OCI-LY7 (cell line): ENCODE results near the gene DMAC2.

ENCODE experiments used
- EZH2phosphoT487 ChIP-seq: fragments of 200-600 bp; sonication (generic); IDR thresholded peaks from 2 replicates; pipeline ENCODE4 v1.6.1; 2018; ENCODE audit warnings: low read depth, borderline replicate concordance, mild to moderate bottlenecking, mixed run types, antibody characterized with exemption, low read length, moderate library complexity, mixed read lengths
- TF ChIP-seq, protein P1 (sequence below): fragments of 200-600 bp; sonication (generic); conservative IDR thresholded peaks from 2 replicates; pipeline ENCODE4 v1.5.1; 2014; ENCODE audit warnings: mild to moderate bottlenecking, antibody characterized with exemption, low read length, moderate library complexity, mixed read lengths

DNA sequence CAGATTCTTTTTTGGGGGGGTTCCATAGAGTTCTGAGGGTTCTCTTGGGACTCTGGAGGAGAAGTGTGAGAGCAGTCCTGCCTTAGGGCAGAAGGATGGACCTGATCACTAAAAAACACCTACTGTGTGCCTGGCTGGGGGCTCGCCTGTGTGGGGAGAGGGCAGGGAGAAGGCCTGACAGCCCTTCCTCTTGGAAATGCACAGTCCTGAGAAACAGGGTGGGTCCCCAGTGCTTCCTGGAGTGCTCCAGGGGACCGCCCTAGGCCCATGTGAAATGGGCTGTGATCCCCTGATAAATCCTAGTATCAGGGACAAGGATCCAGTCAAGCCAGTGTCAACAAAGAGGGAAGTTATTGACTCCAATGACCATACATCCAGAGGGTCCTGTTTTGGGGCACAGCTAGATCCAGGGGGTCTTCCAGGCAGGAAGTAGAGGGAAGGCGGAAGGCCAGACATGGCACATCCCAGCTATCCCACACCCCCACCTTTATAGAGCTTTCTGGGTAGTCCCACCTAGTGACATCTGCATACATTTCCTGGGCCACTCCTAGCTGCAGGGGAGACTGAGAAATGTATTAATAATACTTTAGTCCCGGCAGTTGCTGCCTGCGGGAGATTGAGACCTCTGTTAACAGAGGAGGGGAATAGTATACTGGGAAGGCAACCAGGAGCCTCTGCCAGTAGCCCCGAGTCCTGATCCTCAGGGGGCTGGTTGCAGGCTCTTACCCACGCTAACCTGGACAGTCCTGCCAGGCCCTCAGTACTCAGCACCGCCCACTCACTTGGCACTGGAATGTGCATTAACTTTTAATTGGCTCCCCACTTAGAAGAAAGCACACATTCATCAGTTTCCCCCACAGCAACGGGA, 28.4 kb downstream of the DMAC2 start:
- TF ChIP-seq, protein P1, sequence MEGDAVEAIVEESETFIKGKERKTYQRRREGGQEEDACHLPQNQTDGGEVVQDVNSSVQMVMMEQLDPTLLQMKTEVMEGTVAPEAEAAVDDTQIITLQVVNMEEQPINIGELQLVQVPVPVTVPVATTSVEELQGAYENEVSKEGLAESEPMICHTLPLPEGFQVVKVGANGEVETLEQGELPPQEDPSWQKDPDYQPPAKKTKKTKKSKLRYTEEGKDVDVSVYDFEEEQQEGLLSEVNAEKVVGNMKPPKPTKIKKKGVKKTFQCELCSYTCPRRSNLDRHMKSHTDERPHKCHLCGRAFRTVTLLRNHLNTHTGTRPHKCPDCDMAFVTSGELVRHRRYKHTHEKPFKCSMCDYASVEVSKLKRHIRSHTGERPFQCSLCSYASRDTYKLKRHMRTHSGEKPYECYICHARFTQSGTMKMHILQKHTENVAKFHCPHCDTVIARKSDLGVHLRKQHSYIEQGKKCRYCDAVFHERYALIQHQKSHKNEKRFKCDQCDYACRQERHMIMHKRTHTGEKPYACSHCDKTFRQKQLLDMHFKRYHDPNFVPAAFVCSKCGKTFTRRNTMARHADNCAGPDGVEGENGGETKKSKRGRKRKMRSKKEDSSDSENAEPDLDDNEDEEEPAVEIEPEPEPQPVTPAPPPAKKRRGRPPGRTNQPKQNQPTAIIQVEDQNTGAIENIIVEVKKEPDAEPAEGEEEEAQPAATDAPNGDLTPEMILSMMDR, result no peak
- no peak for TF ChIP-seq EZH2phosphoT487
